Fibroblast of skin of left quadriceps (primary cell): ENCODE measurements around the gene DCUN1D2.
A peak's percentile ranks its signal among the peaks of the same experiment; 100 is the strongest.

ENCODE experiments used
- DNase-seq, 2 experiments: peaks; one replicate each; pipeline ENCODE4 v3.0.0-alpha.2; 2013; ENCODE audit warnings: low read depth in 2 of 2

Gene DCUN1D2

DNA sequence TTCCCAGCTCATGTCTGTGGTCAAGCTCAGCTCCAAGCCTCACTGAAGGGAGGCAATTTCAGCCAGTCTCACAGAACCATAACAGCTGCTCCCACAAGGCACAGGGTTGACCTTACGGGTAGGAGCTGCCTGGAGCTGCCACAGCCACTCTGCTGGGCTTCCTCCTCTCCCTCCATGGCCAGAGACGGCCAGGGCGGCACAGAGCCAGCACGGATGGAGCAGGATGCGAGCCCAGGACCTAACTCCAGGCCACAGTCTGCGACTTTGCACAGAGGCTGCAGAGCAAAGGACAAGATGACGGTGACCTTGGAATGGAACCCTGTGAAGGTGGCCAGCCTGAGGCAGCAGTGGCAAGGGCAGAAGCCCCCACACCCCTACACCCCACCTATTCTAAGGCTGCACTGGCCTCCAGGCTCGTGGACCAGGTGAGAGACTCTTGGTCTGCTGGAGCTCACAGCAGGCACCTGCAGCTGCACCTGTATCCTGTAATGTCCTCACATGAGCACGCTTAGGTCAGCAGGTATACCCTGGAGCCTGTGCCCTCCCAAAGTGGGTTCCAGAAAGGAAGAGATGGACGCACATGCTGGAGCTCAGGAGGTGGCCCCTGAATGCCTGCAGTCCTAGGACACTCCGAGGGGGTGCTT, 66.9 kb downstream of the DCUN1D2 start:
- DNase-seq: no peak

GRCh38 chr13:113422807-113423519, 67.5 kb downstream of the DCUN1D2 start:
- no peak for DNase-seq

GRCh38 chr13:113421673-113422270, 68.7 kb downstream of the DCUN1D2 start:
- DNase-seq: peak in 1 of 2 experiments; percentile 41

DNA sequence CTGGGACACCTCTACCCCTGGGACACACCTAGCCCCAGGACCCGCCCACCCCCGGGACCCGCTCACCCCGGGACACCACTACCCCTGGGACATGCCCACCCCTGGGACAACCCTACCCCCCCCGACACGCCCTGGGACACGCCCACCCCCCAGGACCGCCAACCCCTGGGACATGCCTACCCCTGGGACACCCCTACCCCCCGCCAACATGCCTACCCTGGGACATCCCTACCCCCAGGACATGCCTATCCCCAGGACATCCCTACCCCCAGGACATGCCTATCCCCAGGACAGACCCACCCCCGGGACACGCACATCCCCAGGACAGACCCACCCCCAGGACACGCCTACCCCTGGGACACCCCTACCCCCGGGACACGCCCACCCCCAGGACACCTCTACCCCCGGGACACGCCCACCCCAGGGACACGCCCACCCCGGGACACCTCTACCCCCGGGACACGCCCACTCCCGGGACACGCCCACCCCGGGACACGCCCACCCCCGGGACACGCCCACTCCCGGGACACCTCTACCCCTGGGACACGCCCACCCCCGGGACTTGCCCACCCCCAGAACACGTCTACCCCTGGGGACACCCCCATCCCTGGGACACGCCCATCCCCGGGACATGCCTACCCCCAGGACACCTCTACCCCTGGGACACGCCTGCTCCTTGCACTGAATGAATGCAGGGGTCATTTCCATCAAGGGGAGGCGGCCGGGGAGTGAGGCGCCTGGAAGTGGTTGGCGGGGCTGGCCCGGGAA, 69.5 kb downstream of the DCUN1D2 start:
- DNase-seq: no peak

GRCh38 chr13:113420232-113420631, 70.3 kb downstream of the DCUN1D2 start:
- no peak for DNase-seq

DNA sequence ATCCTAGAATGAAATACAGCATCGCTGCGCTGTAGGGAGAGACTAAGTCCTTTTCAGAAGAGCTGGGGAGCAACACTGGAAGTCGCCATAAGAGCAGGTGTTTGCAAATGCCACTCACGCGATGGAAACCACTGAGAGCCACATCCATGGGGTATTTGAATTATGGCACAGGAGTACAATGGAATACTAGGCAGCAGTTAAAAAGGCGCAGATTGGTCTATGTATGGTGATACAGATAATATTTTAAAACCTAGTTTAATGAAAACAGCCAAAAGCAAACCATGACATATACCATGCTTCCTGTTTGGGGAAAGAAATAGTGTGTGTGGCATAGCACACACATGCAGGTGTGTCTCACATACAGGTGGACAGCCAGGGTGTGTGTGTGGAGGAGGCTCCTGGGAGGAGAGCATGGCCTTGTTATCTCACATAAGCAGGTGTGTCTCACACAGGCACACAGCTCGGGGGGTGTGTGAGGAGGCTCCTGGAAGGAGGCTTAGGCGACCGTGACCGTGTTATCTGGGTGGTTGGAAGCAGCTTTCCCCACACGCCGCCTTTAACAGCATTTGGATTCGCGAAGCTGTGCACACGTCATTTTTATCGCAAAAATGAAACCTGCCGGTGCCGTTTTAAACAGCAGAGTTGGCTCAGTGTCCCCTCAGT, 70.8 kb downstream of the DCUN1D2 start:
- no peak for DNase-seq

DNA sequence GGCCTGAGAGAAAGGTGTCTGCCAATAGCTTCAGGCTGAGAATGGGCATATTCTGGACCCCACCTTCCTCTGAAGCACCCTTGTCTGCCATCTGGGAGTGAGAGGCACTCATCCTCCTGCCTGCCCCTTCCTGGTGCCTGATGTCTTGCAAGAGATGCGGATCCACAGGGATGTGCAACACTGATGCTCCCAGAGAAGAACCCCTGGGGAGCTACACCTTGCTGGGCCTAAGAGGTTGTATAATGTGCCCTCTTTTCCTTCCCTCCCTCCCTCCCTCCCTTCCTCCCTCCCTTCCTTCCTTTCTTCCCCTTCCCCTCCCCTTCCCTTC, 71.8 kb downstream of the DCUN1D2 start:
- no peak for DNase-seq

DNA sequence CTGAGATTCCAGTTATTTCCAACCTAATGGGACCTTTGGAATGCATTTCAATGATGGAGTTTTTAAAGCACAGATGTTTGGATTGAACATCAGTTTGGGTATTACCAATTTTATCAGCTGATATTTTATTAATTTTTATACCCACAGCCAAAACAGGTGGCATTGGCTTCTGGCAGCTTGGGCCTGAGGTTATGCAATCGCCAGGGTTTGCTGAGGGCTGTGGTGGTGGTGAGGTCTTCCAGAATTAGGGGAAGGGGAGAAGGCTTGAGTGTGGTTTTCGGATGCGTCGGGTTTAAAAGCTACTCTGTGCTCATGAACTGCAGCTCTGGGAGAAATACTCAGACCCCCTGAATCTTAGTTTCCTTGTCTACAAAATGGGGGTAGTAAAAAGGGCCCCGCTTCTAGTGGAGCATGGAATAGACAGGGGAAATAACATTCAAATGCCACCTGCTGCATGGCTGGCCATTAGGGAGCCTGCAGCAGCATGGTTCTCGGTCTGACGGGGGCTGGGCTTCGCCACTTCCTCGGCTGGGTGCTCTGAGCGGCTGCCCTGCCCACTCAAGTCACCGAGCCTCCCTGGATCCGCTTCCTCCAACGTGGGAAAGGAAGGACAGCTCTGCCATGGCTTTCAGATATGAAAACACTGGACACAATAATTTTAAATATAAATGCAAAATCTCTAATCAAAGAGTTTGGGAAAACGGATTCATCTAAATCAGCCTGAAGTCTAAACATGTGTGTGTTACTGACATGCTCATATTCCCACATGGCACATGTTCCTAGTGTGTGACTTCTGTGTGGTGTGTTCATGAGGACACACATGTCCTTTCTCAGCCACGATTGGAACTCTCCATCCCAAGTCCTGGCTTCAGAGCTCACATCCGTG, 72.4 kb downstream of the DCUN1D2 start:
- no peak for DNase-seq

DNA sequence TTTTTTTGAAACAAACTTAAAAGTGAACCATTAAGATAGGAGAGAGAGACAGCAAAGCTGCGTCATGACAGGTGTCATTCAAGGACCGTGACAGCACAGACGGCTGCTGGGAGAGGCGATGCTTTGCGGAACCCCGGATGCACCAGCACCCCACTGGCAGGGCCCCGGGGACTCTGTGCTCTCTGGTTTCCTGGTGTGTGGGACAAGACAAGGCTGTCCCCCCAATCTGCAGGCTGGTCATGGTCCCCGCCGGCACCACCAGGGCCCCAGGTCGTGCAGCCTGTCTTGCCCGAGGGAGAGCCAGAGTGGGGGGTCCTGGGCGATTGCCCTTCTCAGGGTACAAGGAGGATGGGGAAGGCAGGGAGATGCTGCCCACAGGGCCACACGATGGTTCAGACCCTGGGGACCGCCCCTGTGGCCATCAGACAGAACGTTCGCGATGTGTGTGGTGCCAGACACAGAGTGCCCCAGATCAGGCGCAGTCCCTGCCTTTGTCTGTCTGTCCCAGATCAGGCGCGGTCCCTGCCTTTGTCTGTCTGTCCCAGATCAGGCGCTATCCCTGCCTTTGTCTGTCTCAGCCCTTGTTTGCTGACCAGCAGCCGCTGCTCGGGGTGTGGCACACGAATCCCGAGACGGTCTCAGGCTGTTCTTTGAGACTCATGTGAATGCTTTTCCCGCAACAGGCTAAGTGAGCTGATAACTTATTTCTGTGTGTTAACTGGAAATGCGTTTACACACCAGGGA, 73.3 kb downstream of the DCUN1D2 start:
- DNase-seq: no peak

DNA sequence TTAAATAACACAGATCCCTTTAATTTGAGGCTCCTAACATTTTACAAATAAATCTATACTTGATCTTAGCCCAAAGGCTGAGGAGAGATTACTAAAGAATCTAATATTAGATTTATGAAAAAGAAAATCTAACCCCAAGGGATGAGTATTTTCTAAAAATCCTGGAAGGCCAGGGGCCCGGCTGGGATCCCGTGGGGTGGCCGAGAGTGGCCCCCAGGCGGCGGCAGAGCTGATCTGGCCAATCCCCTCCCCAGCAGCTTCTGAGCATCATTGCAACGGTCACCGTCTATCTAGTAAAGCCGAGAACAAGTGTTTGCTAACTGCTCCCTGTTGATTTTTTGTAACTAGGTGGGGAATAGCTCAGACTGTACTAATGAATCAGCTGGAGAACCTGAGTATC, 74.7 kb downstream of the DCUN1D2 start:
- DNase-seq: no peak

DNA sequence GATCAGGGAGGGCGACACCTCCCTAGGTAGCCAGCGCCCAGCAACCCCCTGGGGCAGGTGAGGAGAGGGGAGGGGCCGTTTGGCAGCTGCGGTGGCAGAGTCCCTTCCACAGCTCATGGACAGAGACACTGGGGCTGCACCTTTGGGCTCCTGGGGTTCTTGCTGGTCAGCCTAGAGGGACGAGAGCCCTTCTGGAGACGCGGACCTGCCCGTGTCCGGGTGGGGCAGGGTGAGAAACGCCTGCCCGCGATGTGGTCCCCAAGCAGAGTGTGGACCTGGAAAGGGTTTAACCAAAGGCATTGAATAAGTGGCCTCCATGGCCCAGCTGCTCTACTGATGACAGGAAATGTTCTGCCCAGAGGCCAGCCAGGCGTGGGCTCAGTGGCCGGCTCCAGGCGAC, 75.5 kb downstream of the DCUN1D2 start:
- DNase-seq: no peak

- no peak for DNase-seq
Measured at GRCh38 chr13:113414335-113414734, 76.2 kb downstream of the DCUN1D2 start.

- no peak for DNase-seq
Measured at GRCh38 chr13:113413898-113414282, 76.6 kb downstream of the DCUN1D2 start.

DNA sequence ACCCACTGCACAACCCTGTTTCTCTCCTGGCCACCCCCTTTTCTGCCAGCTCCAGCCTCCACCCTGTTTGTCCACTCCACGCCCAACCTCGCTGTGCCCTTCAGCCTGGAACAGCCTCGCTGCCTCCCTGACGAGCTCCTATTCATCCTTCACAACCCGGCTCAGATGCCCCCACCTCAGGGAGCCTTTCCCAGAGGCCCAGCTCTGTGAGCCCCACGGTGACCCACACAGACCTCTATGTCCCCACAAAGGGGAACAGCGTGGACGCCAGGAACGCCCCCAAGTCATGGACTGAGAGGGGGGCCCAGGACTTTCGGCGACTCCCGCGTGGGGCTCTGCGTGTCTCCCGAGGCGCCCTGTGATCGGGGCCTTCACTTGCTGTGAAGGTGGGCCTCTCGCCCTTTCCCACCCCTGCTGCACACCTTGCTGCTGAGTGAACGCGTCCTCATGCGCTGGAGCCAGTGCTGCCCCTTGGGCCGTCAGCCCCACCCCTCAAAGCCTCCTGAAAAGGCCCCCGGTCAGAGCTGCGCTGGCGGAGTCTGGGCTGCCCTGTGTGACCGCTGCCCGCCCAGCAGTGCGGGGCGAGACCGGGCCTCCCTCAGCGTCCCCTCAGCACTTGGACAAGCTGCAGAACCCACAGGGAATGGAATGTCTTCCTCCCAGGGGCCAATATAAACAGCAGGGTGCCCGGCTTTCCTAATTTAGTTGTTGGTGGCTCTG, 77.2 kb downstream of the DCUN1D2 start:
- no peak for DNase-seq

GRCh38 chr13:113412440-113412839, 78.1 kb downstream of the DCUN1D2 start:
- no peak for DNase-seq

DNA sequence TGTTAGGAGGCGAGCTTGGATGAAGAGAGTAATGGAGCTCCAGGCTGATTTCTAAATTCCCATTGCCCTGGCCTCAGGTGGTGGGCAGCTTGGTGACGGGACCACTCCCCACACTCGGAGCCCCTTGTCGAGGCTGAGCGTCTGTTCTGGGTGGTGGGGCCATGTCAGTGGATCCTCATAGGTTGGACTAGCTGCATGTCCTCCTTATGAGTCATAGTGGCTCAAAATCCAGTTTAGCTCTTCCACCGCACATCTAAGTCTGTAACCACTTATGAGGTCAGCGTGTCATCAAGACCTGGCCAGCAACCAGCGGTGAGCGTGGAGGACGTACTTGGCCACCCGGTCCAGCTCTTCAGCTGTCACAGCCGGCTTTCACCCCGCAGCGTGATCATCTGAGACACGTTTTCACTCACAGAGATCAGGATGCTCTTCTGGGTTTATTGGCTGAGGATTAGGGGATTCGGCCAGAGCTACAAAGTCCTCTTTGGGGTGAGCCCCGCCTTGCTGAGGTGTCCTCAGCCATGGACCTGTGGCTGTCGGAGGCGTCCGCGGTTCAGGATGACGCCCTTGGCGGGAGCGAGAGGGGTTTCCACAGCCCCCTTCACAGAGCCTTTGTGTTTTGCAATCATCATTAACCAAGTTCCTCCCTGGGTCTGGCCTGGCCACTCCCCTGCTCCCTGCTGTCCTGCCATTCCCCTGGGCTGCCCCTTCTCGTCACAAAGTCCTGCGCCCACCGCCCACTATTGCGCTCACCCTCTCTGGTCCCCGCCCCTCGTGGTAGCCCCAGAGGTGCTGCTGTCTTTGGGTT, 79.1 kb downstream of the DCUN1D2 start:
- DNase-seq: peak; percentile 58 to 63

DNA sequence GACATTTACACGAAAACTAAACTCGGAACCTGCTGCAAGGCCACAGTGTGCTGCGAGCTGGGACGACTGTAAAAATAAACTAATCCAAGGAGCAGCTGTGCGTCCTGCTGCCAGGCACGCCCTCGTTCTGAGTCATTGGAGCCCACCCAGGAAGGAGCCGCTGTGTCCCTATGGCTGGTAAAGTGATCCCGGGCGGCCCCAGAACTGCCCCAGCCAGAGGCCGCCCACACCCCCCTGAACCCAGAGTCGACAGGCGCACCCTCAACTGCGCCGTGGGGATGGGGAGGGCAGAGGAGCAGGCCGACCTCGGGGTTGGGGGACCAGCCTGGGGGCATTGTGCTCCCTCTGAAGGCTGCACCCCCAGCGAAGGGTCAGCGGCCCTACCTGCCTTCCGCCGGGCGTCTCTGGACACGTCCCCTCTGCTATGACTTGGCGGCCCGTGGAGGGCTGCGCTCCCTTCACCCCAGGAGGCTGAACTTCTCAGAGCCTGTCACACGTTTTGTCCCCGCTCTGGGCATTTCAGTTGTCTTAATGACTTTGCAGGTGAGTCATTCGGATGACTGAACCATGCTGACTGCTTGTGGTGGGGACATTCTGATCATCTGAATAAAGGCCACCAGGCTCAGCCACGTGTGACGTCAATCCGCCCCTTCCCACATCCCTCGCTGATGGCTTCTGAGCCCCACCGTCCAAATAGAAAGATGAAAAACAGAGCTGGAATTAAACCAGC, 79.9 kb downstream of the DCUN1D2 start:
- no peak for DNase-seq

DNA sequence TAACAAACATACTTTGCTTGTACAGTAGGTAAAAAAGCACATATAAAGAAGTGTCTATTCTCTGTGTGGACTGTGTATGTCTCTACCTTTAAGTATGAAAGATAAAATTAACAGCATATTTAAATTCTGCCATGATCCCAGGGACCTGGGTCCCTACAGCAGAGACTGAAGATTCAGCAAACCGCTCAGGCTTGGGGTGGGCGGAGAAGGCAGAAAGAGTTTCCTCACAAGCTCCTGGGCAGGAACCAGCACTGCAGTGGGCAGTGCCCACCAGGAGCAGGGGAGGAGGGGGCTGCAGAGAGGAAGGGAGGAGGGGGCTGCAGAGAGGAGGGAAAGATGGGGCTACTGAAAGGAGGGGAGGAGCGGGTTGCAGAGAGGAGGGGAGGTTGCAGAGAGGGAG, 81.9 kb downstream of the DCUN1D2 start:
- no peak for DNase-seq
